GM19025 (cell line): ENCODE results near the gene AMY2B.
"Not testable (repeated sequence)": the region's sequence is repeated elsewhere in the genome, so short reads cannot be mapped to it uniquely, and the experiment has no call there.

Experiments
- ATAC-seq: cut with Tn5 transposase; IDR thresholded peaks from one replicate; pipeline ENCODE4 v1.9.1; 2021; ENCODE audit warnings: mild to moderate bottlenecking, low read depth, moderate library complexity; ENCODE audit not compliant: unreplicated experiment

AMY2B gene

GRCh38 chr1:103571289-103571688 is at the start of gene AMY2B:
Gene AMY2B (plus strand): TSS chr1:103571589. CDS start chr1:103571603, 14 bp downstream.
- not testable (repeated sequence) for ATAC-seq

- no peak for ATAC-seq
These were observed 48.0 kb upstream of the AMY2B start for GRCh38 chr1:103523346-103523745.

DNA sequence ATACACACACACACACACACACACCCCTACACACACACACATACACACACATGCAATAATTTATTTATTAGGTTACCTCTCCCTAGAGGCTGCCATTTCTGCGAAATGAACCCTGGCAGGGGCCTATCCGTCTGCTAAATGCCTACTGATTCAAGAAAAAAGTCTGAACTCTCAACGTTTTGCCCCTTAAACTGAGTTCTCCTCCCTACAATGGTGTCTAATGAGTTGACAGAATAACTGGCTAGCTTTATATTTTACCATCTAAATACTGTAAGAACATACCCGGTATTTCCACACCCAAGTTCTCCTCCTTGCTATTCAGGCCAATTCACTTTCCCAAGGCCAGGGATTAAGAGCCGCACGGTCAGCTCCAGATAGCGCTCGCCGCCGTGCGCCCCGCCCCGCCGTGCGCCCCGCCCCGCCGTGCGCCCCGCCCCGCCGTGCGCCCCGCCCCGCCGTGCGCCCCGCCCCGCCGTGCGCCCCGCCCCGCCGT is 46.2 kb upstream of the AMY2B start:
- peak; percentile 45 for ATAC-seq

DNA sequence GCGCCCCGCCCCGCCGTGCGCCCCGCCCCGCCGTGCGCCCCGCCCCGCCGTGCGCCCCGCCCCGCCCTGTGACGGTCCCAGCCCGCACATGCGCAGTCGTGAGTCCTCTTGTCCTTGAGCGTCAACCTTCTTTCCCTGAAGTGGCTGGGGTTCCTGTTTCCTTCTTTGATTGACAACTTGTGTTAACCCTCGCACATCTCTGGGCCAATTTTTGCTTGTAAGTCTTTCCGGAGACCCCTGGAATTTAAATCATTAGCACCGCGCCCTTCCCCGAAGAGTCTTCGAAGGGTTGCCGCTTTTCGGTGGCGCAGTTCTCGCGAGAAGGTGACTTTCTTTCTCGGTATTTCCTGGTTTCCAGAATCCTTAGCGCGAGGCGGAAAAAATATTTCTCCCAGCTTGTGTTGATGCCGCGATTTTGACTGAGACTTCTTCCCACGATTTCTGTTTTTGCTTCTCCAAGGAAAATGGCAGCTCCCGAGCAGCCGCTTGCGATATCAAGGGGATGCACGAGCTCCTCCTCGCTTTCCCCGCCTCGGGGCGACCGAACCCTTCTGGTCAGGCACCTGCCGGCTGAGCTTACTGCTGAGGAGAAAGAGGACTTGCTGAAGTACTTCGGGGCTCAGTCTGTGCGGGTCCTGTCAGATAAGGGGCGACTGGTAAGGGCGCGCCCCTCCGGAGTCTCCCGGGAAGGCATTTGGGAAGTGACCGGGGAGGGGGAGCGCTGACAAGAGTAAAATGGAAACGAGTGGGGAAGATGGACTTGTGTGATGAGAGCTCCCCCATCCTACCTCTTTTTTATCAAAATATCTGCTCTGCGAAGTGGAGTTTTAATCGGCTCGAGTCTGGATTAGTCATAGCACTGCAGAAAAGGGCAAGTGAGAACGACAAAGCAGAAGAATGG is 45.5 kb upstream of the AMY2B start, which contains the start of gene RNPC3:
RNPC3 (plus strand) TSS at position 93 of the 901 bp plus-strand sequence; CDS start at position 465, 372 bp downstream.
- ATAC-seq = peak; percentile 76

- ATAC-seq = no peak
These were observed 44.1 kb upstream of the AMY2B start for GRCh38 chr1:103527331-103527730.

- ATAC-seq = no peak
These were observed 41.6 kb upstream of the AMY2B start for GRCh38 chr1:103529746-103530145.

- no peak for ATAC-seq
These were observed 33.2 kb upstream of the AMY2B start for GRCh38 chr1:103538226-103538625.

DNA sequence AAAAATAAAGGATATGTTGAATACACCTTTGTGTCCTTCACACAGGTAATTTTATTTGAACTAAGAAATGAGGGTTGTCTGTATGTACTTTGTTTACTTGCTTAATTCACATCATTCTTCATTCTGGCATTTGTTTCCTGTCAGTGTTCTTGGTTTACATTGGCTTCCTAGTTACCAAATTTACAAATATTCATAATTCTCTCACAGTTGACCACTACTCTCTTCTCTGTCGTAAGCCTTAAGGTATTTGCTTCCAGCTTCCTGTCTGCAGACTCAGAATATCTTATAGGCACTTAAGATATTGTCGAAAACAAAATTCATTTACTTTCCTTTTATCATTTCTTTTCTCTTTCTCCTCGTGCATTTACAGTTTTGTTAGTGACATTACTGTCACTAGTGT is 30.0 kb upstream of the AMY2B start:
- no peak for ATAC-seq

- ATAC-seq = no peak
These were observed 24.9 kb upstream of the AMY2B start for GRCh38 chr1:103546496-103546895.

DNA sequence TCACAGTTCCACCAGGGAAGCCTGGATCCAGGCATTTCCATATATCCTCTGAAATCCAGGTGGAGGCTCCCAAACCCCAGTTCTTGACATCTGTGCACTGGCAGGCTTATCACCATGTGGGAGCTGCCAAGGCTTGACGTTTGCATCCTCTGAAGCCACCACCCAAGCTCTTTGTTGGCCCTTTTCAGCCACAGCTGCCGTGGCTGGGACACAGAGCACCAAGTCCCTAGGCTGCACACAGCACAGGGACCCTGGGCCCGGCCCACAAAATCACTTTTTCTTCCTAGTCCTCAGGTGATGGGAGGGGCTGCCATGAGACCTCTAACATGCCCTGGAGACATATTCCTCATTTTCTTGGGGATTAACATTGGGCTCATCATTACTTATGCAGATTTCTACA is 23.5 kb upstream of the AMY2B start:
- ATAC-seq = no peak

DNA sequence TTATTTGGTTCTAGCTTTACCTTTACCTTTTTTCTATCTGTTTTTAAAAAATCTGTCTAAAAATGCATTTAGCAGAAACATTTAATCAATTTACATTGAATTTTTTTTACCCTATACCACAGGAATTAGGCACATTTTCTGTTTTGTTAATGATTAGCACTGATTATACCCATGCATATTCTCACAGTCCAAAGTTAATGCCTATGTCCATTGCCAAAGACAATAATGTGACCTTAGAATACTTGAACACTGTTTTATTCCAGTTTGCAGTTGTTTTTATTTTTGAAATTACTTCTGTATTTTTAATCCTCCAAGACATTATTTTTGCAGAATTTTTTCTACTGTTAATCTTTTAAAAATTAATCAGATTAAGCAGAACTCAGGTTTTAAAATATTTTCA is 11.0 kb upstream of the AMY2B start:
- ATAC-seq = no peak

GRCh38 chr1:103561124-103561523 is 10.3 kb upstream of the AMY2B start:
- ATAC-seq = not testable (repeated sequence)

DNA sequence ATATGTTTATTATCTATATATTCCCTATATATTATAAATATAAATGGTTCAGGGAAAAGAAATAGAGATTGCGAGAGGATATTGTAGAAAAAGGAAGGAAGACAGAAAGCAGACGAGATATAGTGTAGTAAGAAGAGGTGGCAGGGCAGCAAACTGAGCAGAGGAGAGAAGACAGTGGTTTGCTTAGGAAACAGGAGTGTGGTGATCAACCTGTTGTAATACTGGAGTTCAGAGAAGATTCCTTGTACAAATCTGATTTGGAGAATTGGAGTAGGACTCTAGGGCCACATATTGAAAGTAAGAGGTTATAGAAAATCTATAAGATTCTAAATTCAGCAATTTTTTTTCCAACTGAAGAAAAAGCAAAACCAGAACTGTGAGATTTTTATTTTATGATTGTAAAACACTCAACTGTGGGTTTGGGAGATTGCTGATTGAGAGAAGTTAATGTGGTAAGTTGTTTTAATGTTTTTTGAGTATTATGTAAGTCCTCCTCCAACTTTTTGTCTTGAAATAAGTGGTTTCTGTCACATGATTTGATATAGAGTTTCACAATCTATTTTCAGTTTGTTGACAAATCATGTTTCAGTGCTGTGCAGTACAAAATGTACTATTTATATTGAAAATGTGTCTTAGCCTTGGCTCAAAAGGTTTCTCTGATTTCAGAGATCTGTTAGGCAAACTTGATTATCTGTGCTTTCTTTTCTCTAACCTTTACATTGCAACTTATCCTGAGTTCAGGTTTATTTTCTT is 9.6 kb upstream of the AMY2B start:
- peak; percentile 61 for ATAC-seq

DNA sequence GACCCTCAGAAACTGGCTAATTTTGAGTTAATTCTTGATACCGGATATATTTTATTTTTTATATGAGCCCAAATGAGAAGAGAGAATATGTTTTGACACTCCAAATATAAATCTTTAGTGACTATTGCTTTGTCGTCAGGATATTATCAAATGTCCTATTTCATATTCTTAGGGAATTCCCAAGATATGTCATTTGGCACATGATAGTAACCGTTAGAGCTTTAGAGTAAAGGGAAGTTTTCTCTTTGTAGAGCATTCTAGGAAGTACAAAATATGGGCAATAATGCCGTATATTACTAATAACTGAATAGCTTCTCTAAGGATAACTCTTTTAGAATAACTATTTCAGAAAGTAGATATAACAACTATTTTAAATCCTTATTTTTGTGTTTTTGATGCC is 8.3 kb upstream of the AMY2B start:
- ATAC-seq = no peak

DNA sequence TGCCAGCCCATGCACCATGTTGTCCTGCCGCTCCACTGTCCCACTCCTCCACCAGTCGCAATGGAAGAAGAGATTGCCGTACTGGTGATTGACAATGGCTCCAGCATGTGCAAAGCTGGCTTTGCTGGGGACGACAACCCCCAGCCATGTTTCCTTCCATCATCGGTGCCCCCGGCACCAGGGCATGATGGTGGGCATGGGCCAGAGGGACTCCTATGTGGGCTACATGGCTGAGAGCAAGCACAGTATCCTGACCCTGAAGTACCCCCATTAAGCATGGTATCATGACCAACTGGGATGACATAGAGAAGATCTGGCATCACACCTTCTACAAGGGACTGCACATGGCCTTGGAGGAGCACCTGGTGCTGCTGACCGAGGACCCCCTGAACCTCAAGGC is 1.9 kb upstream of the AMY2B start:
- ATAC-seq = no peak

GRCh38 chr1:103576065-103576464 is 4.7 kb downstream of the AMY2B start:
- ATAC-seq = no peak

DNA sequence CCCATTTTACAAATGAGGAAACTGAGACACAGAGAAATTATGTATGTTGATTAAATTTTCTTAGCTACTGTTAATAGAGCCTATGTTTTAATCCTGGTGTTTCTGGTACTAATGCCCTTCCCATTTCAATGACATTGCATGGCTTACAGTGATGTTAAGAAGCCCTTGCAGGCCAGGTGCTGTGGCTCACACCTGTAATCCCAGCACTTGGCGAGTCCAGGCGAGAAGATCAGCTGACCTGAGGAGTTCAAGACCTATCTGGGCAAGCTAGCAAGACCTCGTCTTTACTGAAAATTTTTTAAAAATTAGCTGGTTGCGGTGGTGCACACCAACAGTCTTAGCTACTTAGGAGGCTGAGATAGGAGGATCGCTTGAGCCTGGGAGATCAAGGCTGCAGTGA is 5.4 kb downstream of the AMY2B start:
- not testable (repeated sequence) for ATAC-seq

- ATAC-seq = no peak
These were observed 11.1 kb downstream of the AMY2B start for GRCh38 chr1:103582464-103582863.

DNA sequence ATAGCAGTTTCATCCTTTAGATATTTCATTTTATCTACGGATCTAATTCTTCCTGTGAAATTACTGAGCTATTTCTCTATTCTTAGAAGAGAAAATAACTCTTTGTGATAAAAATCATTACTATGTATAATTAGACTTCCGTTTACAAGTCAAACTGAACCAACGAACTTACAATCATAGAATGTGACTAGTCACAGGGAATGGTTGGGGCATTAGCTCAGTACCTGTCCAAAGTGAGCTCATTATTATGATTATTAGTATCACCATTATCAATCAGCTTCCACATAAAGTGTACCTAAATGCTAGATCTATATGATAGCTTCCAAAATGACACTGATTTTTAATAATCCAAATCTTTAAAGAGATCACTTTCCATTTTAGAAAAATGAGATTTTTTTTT is 12.5 kb downstream of the AMY2B start:
- ATAC-seq = no peak

DNA sequence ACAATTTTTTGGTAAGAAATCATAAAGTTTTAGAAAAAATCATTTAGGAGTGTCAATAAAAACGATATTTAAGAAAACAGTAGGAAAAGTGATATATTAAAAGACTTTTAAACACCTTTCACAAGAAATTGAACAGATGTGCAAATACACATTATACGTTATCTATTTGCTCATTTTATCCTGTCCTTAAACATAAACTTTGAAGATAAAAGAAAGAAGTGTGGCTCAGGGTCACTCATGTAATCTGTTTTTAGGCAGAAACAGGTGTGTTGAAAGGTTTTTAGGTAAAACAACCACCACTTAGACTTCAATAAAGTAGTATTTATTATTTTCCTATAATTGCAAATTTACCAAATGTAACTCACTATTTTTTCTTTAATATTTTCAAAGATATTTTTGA is 13.1 kb downstream of the AMY2B start:
- ATAC-seq = no peak

- ATAC-seq = not testable (repeated sequence)
These were observed 31.4 kb downstream of the AMY2B start for GRCh38 chr1:103602740-103603139.
